Smooth muscle cell (in vitro differentiated cells): ENCODE measurements around the gene BMPR1B. TPM values are rescaled to one million over a fixed set of nuclear protein-coding genes. Genes with fewer than 3 reads are reported as not detected.

Source experiments
- DNase-seq: peaks from one replicate; lab custom pipeline; 2025; ENCODE audit not compliant: unreplicated experiment; lab: John Stamatoyannopoulos, UW
- H2AFZ ChIP-seq: fragments of 200-600 bp; sonication (generic); 2 replicates; pipeline ENCODE4 v1.6.0; 2016; ENCODE audit warnings: antibody characterized with exemption, low read depth, mild to moderate bottlenecking
- H3F3A ChIP-seq: fragments of 200-600 bp; sonication (generic); 2 replicates; pipeline ENCODE4 v1.6.0; 2017; ENCODE audit warnings: antibody characterized with exemption, low read depth
- H3K27ac ChIP-seq: fragments of 200-600 bp; sonication (generic); 2 replicates; pipeline ENCODE4 v1.5.1; 2016; ENCODE audit warnings: low read depth, mild to moderate bottlenecking
- H3K27me3 ChIP-seq: fragments of 200-600 bp; sonication (generic); 2 replicates; pipeline ENCODE4 v1.6.1; 2016; ENCODE audit warnings: low read depth, mild to moderate bottlenecking
- H3K36me3 ChIP-seq: fragments of 200-600 bp; sonication (generic); 2 replicates; pipeline ENCODE4 v1.5.1; 2016; ENCODE audit warnings: low read depth
- H3K4me1 ChIP-seq: fragments of 200-600 bp; sonication (generic); 2 replicates; pipeline ENCODE4 v1.5.1; 2016; ENCODE audit warnings: low read depth
- H3K4me2 ChIP-seq: fragments of 200-600 bp; sonication (generic); 2 replicates; pipeline ENCODE4 v1.6.0; 2016; ENCODE audit warnings: mild to moderate bottlenecking
- H3K4me3 ChIP-seq: fragments of 200-600 bp; sonication (generic); 2 replicates; pipeline ENCODE4 v1.5.1; 2016; ENCODE audit warnings: mild to moderate bottlenecking
- H3K79me2 ChIP-seq: fragments of 200-600 bp; sonication (generic); 2 replicates; pipeline ENCODE4 v1.6.0; 2016; ENCODE audit warnings: low read depth, mild to moderate bottlenecking
- H3K9ac ChIP-seq: fragments of 200-600 bp; sonication (generic); 2 replicates; pipeline ENCODE4 v1.6.0; 2016; ENCODE audit warnings: low read depth
- H3K9me3 ChIP-seq: fragments of 200-600 bp; sonication (generic); replicated peaks from 2 replicates; pipeline ENCODE4 v1.5.1; 2016; ENCODE audit warnings: low read depth
- H4K20me1 ChIP-seq: fragments of 200-600 bp; sonication (generic); 2 replicates; pipeline ENCODE4 v1.6.0; 2016; ENCODE audit warnings: low read depth
- WGBS: methylation state at CpG from one replicate; pipeline ENCODE4 v1.1.7; 2016; ENCODE audit warnings: low lambda C conversion rate; 5-methylcytosine and 5-hydroxymethylcytosine counted together
- polyA plus RNA-seq: library from polyadenylated mRNA; unstranded; fragments of >200 nt; fragmentation: Nextera tagmentation; extraction: Ambion mirVana; gene quantifications from 2 replicates; pipeline ENCODE4 v1.2.1, GENCODE V29; 2016
- total RNA-seq: library from RNA; depleted of rRNA; stranded (reverse); fragments of >200 nt; gene quantifications from 2 replicates; pipeline ENCODE4 v1.2.3, GENCODE V29; 2014
- TF ChIP-seq, protein P1 (sequence below): fragments of 200-600 bp; sonication (generic); IDR thresholded peaks from 2 replicates; pipeline ENCODE4 v1.5.1; 2017; ENCODE audit warnings: borderline replicate concordance, mild to moderate bottlenecking, antibody characterized with exemption; ENCODE audit not compliant: insufficient read depth, poor library complexity, severe bottlenecking

Gene BMPR1B
- total and polyA plus RNA-seq, 2 experiments from 2014 or later, result 0.03 to 1.2 TPM

DNA sequence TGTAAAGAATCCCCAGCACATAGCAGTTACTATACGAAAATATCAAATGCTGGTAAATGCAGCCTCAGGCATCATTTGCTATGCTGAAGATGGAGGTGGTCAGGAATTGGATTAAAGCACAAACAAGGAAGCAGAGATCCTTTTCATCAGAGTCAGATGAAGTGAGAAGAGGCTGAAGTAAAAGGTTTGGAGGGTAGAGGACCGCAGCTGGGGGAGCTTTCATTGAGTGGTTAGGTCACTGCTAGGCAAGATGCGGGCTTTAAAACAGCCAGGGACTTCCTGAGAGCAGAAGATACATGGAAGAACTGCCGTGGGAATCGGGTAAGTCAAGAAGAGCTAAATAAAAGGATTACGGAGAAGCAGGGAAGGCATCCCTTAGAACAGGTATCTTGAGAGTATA is 439.6 kb downstream of the BMPR1B start:
- no peak overlapping the region for H3K4me3 ChIP-seq
- no peaks in the 10 kb centered on the region for H3K27me3 ChIP-seq
- no peaks in the 10 kb centered on the region for H3F3A ChIP-seq
- no peaks in the 10 kb centered on the region for H3K9me3 ChIP-seq
- H3K9ac ChIP-seq, result no peak overlapping the region
- H3K4me2 ChIP-seq, result no peak overlapping the region
- no peak overlapping the region for H2AFZ ChIP-seq
- H3K36me3 ChIP-seq, result no peaks in the 10 kb centered on the region
- TF ChIP-seq, protein P1, sequence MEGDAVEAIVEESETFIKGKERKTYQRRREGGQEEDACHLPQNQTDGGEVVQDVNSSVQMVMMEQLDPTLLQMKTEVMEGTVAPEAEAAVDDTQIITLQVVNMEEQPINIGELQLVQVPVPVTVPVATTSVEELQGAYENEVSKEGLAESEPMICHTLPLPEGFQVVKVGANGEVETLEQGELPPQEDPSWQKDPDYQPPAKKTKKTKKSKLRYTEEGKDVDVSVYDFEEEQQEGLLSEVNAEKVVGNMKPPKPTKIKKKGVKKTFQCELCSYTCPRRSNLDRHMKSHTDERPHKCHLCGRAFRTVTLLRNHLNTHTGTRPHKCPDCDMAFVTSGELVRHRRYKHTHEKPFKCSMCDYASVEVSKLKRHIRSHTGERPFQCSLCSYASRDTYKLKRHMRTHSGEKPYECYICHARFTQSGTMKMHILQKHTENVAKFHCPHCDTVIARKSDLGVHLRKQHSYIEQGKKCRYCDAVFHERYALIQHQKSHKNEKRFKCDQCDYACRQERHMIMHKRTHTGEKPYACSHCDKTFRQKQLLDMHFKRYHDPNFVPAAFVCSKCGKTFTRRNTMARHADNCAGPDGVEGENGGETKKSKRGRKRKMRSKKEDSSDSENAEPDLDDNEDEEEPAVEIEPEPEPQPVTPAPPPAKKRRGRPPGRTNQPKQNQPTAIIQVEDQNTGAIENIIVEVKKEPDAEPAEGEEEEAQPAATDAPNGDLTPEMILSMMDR, result no peak
- WGBS, result 73% methylated on average over 6 of the region's 6 CpGs
- H3K79me2 ChIP-seq, result no peaks in the 10 kb centered on the region
- no peak overlapping the region for H3K27ac ChIP-seq
- no peaks in the 10 kb centered on the region for H4K20me1 ChIP-seq
- DNase-seq, result no peak
- no peaks in the 10 kb centered on the region for H3K4me1 ChIP-seq

DNA sequence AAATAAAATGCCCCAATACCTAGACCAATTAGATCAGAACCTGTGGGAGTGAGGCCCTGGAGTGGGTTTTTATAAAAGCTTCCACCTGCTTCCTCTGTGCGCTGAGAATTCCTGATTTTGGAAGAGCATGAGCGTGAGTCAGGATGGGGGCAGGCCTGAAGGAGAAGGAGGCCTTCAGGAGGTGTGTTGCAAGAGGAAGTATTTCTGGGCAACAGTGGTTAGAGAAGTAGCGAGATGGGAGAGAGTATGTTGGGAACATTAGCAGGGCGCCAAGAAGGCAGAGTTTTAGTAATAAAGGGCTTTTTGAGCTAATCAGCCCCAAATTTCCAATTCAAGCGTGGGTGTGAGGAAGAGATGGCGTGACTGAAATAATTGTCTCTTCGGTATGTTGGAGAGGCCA is 441.2 kb downstream of the BMPR1B start:
- H4K20me1 ChIP-seq, result no peaks in the 10 kb centered on the region
- H3K9me3 ChIP-seq, result no peaks in the 10 kb centered on the region
- H3K9ac ChIP-seq, result no peak overlapping the region
- 95% methylated on average over 7 of the region's 7 CpGs for WGBS
- TF ChIP-seq, protein P1, result no peak
- H3K79me2 ChIP-seq, result no peaks in the 10 kb centered on the region
- no peak overlapping the region for H3K4me3 ChIP-seq
- no peaks in the 10 kb centered on the region for H3K27me3 ChIP-seq
- no peaks in the 10 kb centered on the region for H3K36me3 ChIP-seq
- no peaks in the 10 kb centered on the region for H3K4me1 ChIP-seq
- no peaks in the 10 kb centered on the region for H3F3A ChIP-seq
- no peak overlapping the region for H2AFZ ChIP-seq
- no peak overlapping the region for H3K27ac ChIP-seq
- no peak for DNase-seq
- H3K4me2 ChIP-seq, result no peak overlapping the region

GRCh38 chr4:95204267-95204844 is 446.6 kb downstream of the BMPR1B start:
- Histone ChIP-seq H3K36me3 (no peaks in the 10 kb centered on the region), H2AFZ (no peak overlapping the region), H3K4me2 (no peak overlapping the region), H3K9me3 (no peaks in the 10 kb centered on the region), H3K9ac (no peak overlapping the region), H3K4me3 (no peak overlapping the region), H3K79me2 (no peaks in the 10 kb centered on the region), H3K27ac (no peak overlapping the region), H3K27me3 (no peaks in the 10 kb centered on the region), H4K20me1 (no peaks in the 10 kb centered on the region), H3F3A (no peaks in the 10 kb centered on the region), H3K4me1 (no peaks in the 10 kb centered on the region)
- WGBS, result 70% methylated on average over 8 of the region's 8 CpGs
- DNase-seq, result no peak
- TF ChIP-seq, protein P1, result no peak

GRCh38 chr4:95204873-95205272 is 447.1 kb downstream of the BMPR1B start:
- Histone ChIP-seq H3K4me1 (no peaks in the 10 kb centered on the region), H3F3A (no peaks in the 10 kb centered on the region), H4K20me1 (no peaks in the 10 kb centered on the region), H3K36me3 (no peaks in the 10 kb centered on the region), H3K9me3 (no peaks in the 10 kb centered on the region), H3K4me3 (no peak overlapping the region), H3K4me2 (no peak overlapping the region), H3K9ac (no peak overlapping the region), H3K27ac (no peak overlapping the region), H2AFZ (no peak overlapping the region), H3K79me2 (no peaks in the 10 kb centered on the region), H3K27me3 (no peaks in the 10 kb centered on the region)
- WGBS, result 50% methylated on average over 5 of the region's 5 CpGs
- TF ChIP-seq, protein P1, result no peak
- DNase-seq, result no peak
